ENCODE results near the gene C14orf132. TPM values are rescaled to one million over a fixed set of nuclear protein-coding genes. Genes with fewer than 3 reads are reported as not detected.

Gene C14orf132
- total and polyA plus RNA-seq, 2 of the 4 experiments (the other 2 are of a cell fraction): 6.3 to 13.5 TPM

GRCh38 chr14:96130854-96131253 lies 91.7 kb downstream of the C14orf132 start:
- Histone ChIP-seq H2BK5ac (ENCODE audit: low read depth, low read length, poor library complexity, severe bottlenecking) (no peak overlapping the region), H2AFZ (replicated peaks; ENCODE audit: low read length, poor library complexity) (peak overlapping the region; percentile 10), H2BK15ac (ENCODE audit: low read depth, low read length) (peak overlapping the region; percentile 53; the same call in 1 of the 3 replicates), H3K4ac (ENCODE audit: low read depth, low read length) (peak overlapping the region; percentile 65), H3K18ac (ENCODE audit: low read depth, low read length) (peak overlapping the region; percentile 30; the same call in 1 of the 2 replicates), H3K23ac (ENCODE audit: low read depth, low read length) (no peak overlapping the region), H4K91ac (ENCODE audit: insufficient read depth, low read depth, low read length) (peak overlapping the region; percentile 11; the same call in 1 of the 2 replicates), H3K4me3 (ENCODE audit: insufficient read depth, low read depth, low read length) (no peak overlapping the region), H3K79me1 (ENCODE audit: low read depth in 1 of 2, low read length in 2 of 2) (no peaks in the 10 kb centered on the region), H3K9me1 (ENCODE audit: insufficient read depth, low read length) (peaks cover 14% of the 10 kb centered on the region), H3K36me3 (ENCODE audit: control insufficient read depth, insufficient read depth, low read length) (no peaks in the 10 kb centered on the region), H3K9ac (ENCODE audit: low read depth, low read length) (no peak overlapping the region), H3K56ac (ENCODE audit: extremely low read depth, insufficient read depth, low read length) (no peak overlapping the region), H3K14ac (replicated peaks; ENCODE audit: low read depth, low read length) (peak overlapping the region; percentile 37; the same call in 1 of the 2 replicates), H3K27me3 (ENCODE audit: control insufficient read depth, insufficient read depth, low read length) (no peaks in the 10 kb centered on the region), H2BK120ac (ENCODE audit: low read depth, low read length) (peak overlapping the region; percentile 52; the same call in 1 of the 2 replicates), H4K5ac (ENCODE audit: low read depth, low read length) (no peak overlapping the region; the same call in 1 of the 2 replicates), H3K4me1 (ENCODE audit: control insufficient read depth, insufficient read depth, low read length) (peaks cover 13% of the 10 kb centered on the region), H2AK9ac (replicated peaks; ENCODE audit: low read depth, low read length, poor library complexity) (no peak overlapping the region), H2BK20ac (ENCODE audit: low read depth, low read length) (peak overlapping the region; percentile 20; the same call in 1 of the 2 replicates), H3K27ac (ENCODE audit: insufficient read depth, low read length) (no peak overlapping the region), H2AK5ac (ENCODE audit: low read depth, low read length) (peak overlapping the region; percentile 30; the same call in 1 of the 2 replicates), H4K20me1 (ENCODE audit: insufficient read depth, low read length) (no peaks in the 10 kb centered on the region), H3K9me3 (ENCODE audit: control insufficient read depth, insufficient read depth, low read length) (no peaks in the 10 kb centered on the region), H4K8ac (ENCODE audit: low read depth in 2 of 2, low read length in 2 of 2) (peak overlapping the region in 1 of 2 experiments; percentile 55; a peak in 1 of 4 replicates), H3K4me2 (ENCODE audit: low read depth, low read length) (no peak overlapping the region)
- POLR2A ChIA-PET (ENCODE audit: unreplicated experiment): no interaction called here
- no TSS peak for BruUV-seq (replicated peaks)
- intact Hi-C loops (cut with micrococcal nuclease): no loop called here
- 60% methylated on average over 1 of the region's 2 CpGs; no CpG with 5 or more reads in 1 of the 2 experiments for WGBS, 2 experiments (ENCODE audit: extremely low coverage in 2 of 2, insufficient read length in 1 of 2)
- CTCF ChIA-PET: interaction anchor here (0.6 kb wide), 1 partner anchor 9 kb away, joined by 3 read pairs; no protein-coding TSS in a partner anchor
- dilution Hi-C loops (cut with HindIII; ENCODE audit: low sequenced_read_pairs, unreplicated experiment): no loop called here
- TF ChIP-seq, protein P1, sequence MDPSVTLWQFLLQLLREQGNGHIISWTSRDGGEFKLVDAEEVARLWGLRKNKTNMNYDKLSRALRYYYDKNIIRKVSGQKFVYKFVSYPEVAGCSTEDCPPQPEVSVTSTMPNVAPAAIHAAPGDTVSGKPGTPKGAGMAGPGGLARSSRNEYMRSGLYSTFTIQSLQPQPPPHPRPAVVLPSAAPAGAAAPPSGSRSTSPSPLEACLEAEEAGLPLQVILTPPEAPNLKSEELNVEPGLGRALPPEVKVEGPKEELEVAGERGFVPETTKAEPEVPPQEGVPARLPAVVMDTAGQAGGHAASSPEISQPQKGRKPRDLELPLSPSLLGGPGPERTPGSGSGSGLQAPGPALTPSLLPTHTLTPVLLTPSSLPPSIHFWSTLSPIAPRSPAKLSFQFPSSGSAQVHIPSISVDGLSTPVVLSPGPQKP (IDR thresholded peaks at IDR 0.05; ENCODE audit: borderline replicate concordance, low read depth, low read length): no peak
- no peak for TF ChIP-seq MAZ (IDR thresholded peaks at IDR 0.05; ENCODE audit: borderline replicate concordance, low read depth, low read length)
- TF ChIP-seq CEBPB (IDR thresholded peaks at IDR 0.05; ENCODE audit: low read depth, low read length): peak; percentile 41; the same call in 1 of the 2 replicates
- peak; percentile 9; the same call in 1 of the 2 replicates for TF ChIP-seq BHLHE40 (IDR thresholded peaks at IDR 0.05; ENCODE audit: low read depth, low read length)
- DNase-seq (peak; percentile 63), ATAC-seq (ENCODE audit: low read depth) (peak; percentile 53)
- in situ Hi-C loops (cut with MboI; ENCODE audit: low sequenced_read_pairs): no loop called here
